Neural cell (in vitro differentiated cells): ENCODE measurements around the gene RC3H1. TPM values are rescaled to one million over a fixed set of nuclear protein-coding genes. Genes with fewer than 3 reads are reported as not detected.

ENCODE experiments used
- H2AFZ ChIP-seq: fragments of 200-600, 300-800 bp; sonication (generic), shearing (Covaris generic); 2 replicates; pipeline ENCODE4 v1.6.0; 2014; ENCODE audit warnings: low read depth, mild to moderate bottlenecking, antibody characterized with exemption, low read length, moderate library complexity
- H3F3A ChIP-seq: fragments of 200-600 bp; shearing (Covaris generic); 2 replicates; pipeline ENCODE4 v1.6.1; 2016; ENCODE audit warnings: mild to moderate bottlenecking, moderate library complexity, mixed read lengths, antibody characterized with exemption, low read length; ENCODE audit not compliant: insufficient read depth, poor library complexity, severe bottlenecking
- H3K27ac ChIP-seq: fragments of 200-600, 300-800 bp; sonication (generic), shearing (Covaris generic); 2 replicates; pipeline ENCODE4 v1.5.1; 2014; ENCODE audit warnings: mild to moderate bottlenecking, low read length, moderate library complexity
- H3K27me3 ChIP-seq: fragments of 300-800, 200-600 bp; sonication (generic), shearing (Covaris generic); 2 replicates; pipeline ENCODE4 v1.6.0; 2014; ENCODE audit warnings: mild to moderate bottlenecking, low read depth, low read length, moderate library complexity; ENCODE audit not compliant: insufficient read depth
- H3K36me3 ChIP-seq: fragments of 300-800, 200-600 bp; sonication (generic), shearing (Covaris generic); 2 replicates; pipeline ENCODE4 v1.5.1; 2014; ENCODE audit warnings: mild to moderate bottlenecking, antibody characterized with exemption, low read length, moderate library complexity; ENCODE audit not compliant: insufficient read depth
- H3K4me2 ChIP-seq: fragments of 300-800, 200-600 bp; sonication (generic), shearing (Covaris generic); 2 replicates; pipeline ENCODE4 v1.6.0; 2014; ENCODE audit warnings: mild to moderate bottlenecking, low read length
- H3K4me3 ChIP-seq: fragments of 300-800, 200-600 bp; sonication (generic), shearing (Covaris generic); 2 replicates; pipeline ENCODE4 v1.5.1; 2014; ENCODE audit warnings: mild to moderate bottlenecking, low read length, moderate library complexity
- H3K79me2 ChIP-seq: fragments of 200-600 bp; shearing (Covaris generic); replicated peaks from 2 replicates; pipeline ENCODE4 v1.6.0; 2014; ENCODE audit warnings: mild to moderate bottlenecking, low read length, moderate library complexity; ENCODE audit not compliant: insufficient read depth
- H3K9ac ChIP-seq: fragments of 300-800, 200-600 bp; sonication (generic), shearing (Covaris generic); 2 replicates; pipeline ENCODE4 v1.6.1; 2016; ENCODE audit warnings: mild to moderate bottlenecking, low read length, mixed read lengths
- H3K9me2 ChIP-seq: fragments of 200-600 bp; shearing (Covaris generic); 2 replicates; pipeline ENCODE4 v1.6.1; 2016; ENCODE audit warnings: mild to moderate bottlenecking, low read length, mixed read lengths; ENCODE audit not compliant: insufficient read depth
- H3K9me3 ChIP-seq: fragments of 200-600, 300-800 bp; sonication (generic), shearing (Covaris generic); 2 replicates; pipeline ENCODE4 v1.6.1; 2016; ENCODE audit warnings: mild to moderate bottlenecking, mixed run types, low read length, moderate library complexity, mixed read lengths
- H4K20me1 ChIP-seq: fragments of 200-600 bp; shearing (Covaris generic); 2 replicates; pipeline ENCODE4 v1.6.1; 2016; ENCODE audit warnings: mild to moderate bottlenecking, mixed run types; ENCODE audit not compliant: insufficient read depth
- EP300 ChIP-seq: fragments of 450-650 bp; conservative IDR thresholded peaks from 2 replicates; pipeline ENCODE4 v1.6.1; 2014; ENCODE audit warnings: antibody characterized with exemption, mild to moderate bottlenecking, moderate library complexity; ENCODE audit not compliant: poor library complexity, severe bottlenecking
- EZH2 ChIP-seq: fragments of 200-600, 300-800 bp; shearing (Covaris generic), sonication (generic); IDR thresholded peaks from 2 replicates; pipeline ENCODE4 v1.6.1; 2014; ENCODE audit warnings: antibody characterized with exemption, low read length, borderline replicate concordance, mild to moderate bottlenecking; ENCODE audit not compliant: insufficient read depth, poor library complexity, severe bottlenecking
- MXI1 ChIP-seq: fragments of 450-650 bp; conservative IDR thresholded peaks from 2 replicates; pipeline ENCODE4 v1.6.1; 2014; ENCODE audit warnings: antibody characterized with exemption, mild to moderate bottlenecking; ENCODE audit not compliant: poor library complexity, severe bottlenecking
- POLR2AphosphoS5 ChIP-seq: IDR thresholded peaks from 2 replicates; pipeline ENCODE4 v1.6.1; 2012
- RAD21 ChIP-seq: fragments of 450-650 bp; conservative IDR thresholded peaks from 2 replicates; pipeline ENCODE4 v1.6.1; 2014; ENCODE audit warnings: antibody characterized with exemption, mild to moderate bottlenecking, moderate library complexity
- SMC3 ChIP-seq: fragments of 450-650 bp; conservative IDR thresholded peaks from 2 replicates; pipeline ENCODE4 v1.6.1; 2014; ENCODE audit warnings: antibody characterized with exemption, mild to moderate bottlenecking, moderate library complexity; ENCODE audit not compliant: poor library complexity
- TAF1 ChIP-seq: IDR thresholded peaks from 2 replicates; pipeline ENCODE4 v1.6.1; 2012; ENCODE audit warnings: low read depth
- polyA plus RNA-seq: library from polyadenylated mRNA; depleted of rRNA; stranded (reverse); fragments of >200 nt; gene quantifications from 2 replicates; pipeline ENCODE4 v1.2.3, GENCODE V29; 2014
- TF ChIP-seq, protein P1 (sequence below): IDR thresholded peaks from 2 replicates; pipeline ENCODE4 v1.6.1; 2012; ENCODE audit warnings: borderline replicate concordance
- TF ChIP-seq, protein P2 (sequence below): fragments of 450-650 bp; IDR thresholded peaks from 2 replicates; pipeline ENCODE4 v1.5.1; 2014; ENCODE audit warnings: antibody characterized with exemption, mild to moderate bottlenecking, moderate library complexity; ENCODE audit not compliant: poor library complexity, severe bottlenecking

The RC3H1 gene
- polyA plus RNA-seq, 1 donor from 2014 or later, result 12.8 TPM

DNA sequence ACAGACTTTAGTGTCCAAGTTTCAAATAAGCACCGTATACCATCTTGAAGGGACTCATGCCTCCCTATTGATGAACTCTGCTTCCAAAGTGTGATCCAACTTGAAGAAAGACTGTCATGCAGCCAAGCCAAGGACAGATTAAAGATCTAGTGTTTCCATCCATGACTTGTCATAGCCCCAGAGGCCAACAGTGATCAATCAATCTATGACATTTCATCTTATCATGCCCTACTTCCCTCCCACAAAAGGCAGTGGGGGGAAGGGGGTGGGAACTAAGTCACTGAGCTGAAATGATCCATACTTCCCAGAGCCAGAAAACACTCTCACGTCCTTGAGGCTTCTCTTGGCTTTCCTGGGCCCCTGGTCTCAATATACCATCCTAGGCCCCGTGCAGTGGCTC is 109.0 kb downstream of the RC3H1 start:
- Histone ChIP-seq H3K4me2 (no peak overlapping the region), H3K9me3 (no peaks in the 10 kb centered on the region), H3K36me3 (no peaks in the 10 kb centered on the region), H3K79me2 (no peaks in the 10 kb centered on the region), H4K20me1 (no peaks in the 10 kb centered on the region), H3K9ac (no peak overlapping the region), H3K27me3 (no peaks in the 10 kb centered on the region), H3K9me2 (no peaks in the 10 kb centered on the region), H3F3A (no peaks in the 10 kb centered on the region), H2AFZ (no peak overlapping the region), H3K4me3 (no peak overlapping the region), H3K27ac (no peak overlapping the region)
- TF ChIP-seq, protein P1, sequence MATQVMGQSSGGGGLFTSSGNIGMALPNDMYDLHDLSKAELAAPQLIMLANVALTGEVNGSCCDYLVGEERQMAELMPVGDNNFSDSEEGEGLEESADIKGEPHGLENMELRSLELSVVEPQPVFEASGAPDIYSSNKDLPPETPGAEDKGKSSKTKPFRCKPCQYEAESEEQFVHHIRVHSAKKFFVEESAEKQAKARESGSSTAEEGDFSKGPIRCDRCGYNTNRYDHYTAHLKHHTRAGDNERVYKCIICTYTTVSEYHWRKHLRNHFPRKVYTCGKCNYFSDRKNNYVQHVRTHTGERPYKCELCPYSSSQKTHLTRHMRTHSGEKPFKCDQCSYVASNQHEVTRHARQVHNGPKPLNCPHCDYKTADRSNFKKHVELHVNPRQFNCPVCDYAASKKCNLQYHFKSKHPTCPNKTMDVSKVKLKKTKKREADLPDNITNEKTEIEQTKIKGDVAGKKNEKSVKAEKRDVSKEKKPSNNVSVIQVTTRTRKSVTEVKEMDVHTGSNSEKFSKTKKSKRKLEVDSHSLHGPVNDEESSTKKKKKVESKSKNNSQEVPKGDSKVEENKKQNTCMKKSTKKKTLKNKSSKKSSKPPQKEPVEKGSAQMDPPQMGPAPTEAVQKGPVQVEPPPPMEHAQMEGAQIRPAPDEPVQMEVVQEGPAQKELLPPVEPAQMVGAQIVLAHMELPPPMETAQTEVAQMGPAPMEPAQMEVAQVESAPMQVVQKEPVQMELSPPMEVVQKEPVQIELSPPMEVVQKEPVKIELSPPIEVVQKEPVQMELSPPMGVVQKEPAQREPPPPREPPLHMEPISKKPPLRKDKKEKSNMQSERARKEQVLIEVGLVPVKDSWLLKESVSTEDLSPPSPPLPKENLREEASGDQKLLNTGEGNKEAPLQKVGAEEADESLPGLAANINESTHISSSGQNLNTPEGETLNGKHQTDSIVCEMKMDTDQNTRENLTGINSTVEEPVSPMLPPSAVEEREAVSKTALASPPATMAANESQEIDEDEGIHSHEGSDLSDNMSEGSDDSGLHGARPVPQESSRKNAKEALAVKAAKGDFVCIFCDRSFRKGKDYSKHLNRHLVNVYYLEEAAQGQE, result no peak
- TF ChIP-seq RAD21 (no peak), MXI1 (no peak), EZH2 (no peak), POLR2AphosphoS5 (no peak), EP300 (no peak)
- TF ChIP-seq, protein P2, sequence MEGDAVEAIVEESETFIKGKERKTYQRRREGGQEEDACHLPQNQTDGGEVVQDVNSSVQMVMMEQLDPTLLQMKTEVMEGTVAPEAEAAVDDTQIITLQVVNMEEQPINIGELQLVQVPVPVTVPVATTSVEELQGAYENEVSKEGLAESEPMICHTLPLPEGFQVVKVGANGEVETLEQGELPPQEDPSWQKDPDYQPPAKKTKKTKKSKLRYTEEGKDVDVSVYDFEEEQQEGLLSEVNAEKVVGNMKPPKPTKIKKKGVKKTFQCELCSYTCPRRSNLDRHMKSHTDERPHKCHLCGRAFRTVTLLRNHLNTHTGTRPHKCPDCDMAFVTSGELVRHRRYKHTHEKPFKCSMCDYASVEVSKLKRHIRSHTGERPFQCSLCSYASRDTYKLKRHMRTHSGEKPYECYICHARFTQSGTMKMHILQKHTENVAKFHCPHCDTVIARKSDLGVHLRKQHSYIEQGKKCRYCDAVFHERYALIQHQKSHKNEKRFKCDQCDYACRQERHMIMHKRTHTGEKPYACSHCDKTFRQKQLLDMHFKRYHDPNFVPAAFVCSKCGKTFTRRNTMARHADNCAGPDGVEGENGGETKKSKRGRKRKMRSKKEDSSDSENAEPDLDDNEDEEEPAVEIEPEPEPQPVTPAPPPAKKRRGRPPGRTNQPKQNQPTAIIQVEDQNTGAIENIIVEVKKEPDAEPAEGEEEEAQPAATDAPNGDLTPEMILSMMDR, result no peak

DNA sequence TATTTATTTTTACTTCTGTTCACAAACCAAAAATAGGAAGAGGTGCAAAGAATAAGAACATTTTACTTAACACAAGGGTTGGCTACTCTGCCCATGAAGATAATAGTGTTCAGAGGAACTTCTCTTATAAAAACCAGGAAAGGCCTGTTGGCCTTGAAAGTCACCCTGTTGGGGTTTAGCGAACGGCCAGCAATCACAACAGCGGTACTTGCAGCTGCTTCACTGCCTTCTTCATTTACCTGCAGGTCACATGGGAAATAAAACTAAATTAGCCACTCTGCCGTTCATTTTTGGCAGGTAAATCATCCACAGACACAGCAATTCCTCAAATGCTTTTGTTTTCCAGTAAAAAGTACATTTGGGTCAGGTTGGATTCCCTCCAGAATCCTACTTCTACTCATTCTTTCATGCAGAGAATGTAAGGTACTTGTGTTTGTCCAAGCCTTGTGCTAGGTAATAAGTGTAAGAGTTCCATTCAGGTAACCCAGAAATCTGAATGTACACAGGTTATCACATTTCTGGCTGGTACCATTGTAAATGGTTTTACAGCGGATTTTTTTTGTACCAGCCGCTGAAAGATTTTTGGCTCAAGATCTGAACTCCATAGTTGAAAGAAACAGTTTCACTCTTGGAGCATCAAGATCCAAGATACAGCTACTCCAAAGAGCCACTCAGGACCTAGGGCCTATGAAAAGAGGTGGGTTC is 118.2 kb downstream of the RC3H1 start:
- Histone ChIP-seq H4K20me1 (no peaks in the 10 kb centered on the region), H3F3A (no peaks in the 10 kb centered on the region), H3K27me3 (no peaks in the 10 kb centered on the region), H3K4me3 (no peak overlapping the region), H3K27ac (no peak overlapping the region), H3K9me2 (no peaks in the 10 kb centered on the region), H2AFZ (no peak overlapping the region), H3K9me3 (no peaks in the 10 kb centered on the region), H3K4me2 (no peak overlapping the region), H3K9ac (no peak overlapping the region), H3K36me3 (no peaks in the 10 kb centered on the region), H3K79me2 (no peaks in the 10 kb centered on the region)
- TF ChIP-seq RAD21 (no peak), EZH2 (no peak), SMC3 (no peak), POLR2AphosphoS5 (no peak), MXI1 (no peak), TAF1 (no peak), EP300 (no peak)
- TF ChIP-seq, protein P2, result no peak
- TF ChIP-seq, protein P1, result no peak
